SU-DHL-6 (cell line): Measurements from ENCODE around the gene CXCL5.

ENCODE experiments used
- H2AFZ ChIP-seq: fragments of 200-600 bp; sonication (generic); 2 replicates; pipeline ENCODE4 v1.6.1; 2014; ENCODE audit warnings: low read depth, mild to moderate bottlenecking, moderate library complexity, mixed read lengths, antibody characterized with exemption, low read length; ENCODE audit not compliant: severe bottlenecking
- H3F3A ChIP-seq: fragments of 200-600 bp; shearing (Covaris generic); 2 replicates; pipeline ENCODE4 v1.6.0; 2016; ENCODE audit warnings: antibody characterized with exemption, mild to moderate bottlenecking; ENCODE audit not compliant: insufficient read depth
- H3K27ac ChIP-seq: fragments of 200-600 bp; sonication (generic); 2 replicates; pipeline ENCODE4 v1.5.1; 2016; ENCODE audit warnings: low read depth, mild to moderate bottlenecking, low read length, moderate library complexity, mixed read lengths
- H3K27me3 ChIP-seq: fragments of 200-600 bp; sonication (generic), shearing (Covaris generic); 2 replicates; pipeline ENCODE4 v1.6.0; 2014; ENCODE audit warnings: mild to moderate bottlenecking, low read length
- H3K36me3 ChIP-seq: fragments of 200-600 bp; sonication (generic); 2 replicates; pipeline ENCODE4 v1.6.1; 2014; ENCODE audit warnings: mild to moderate bottlenecking, low read length, mixed read lengths
- H3K4me2 ChIP-seq: fragments of 300-600, 200-600 bp; shearing (Covaris generic), sonication (generic); 2 replicates; pipeline ENCODE4 v1.6.0; 2014; ENCODE audit warnings: low read length, low read depth, mild to moderate bottlenecking; ENCODE audit not compliant: poor library complexity, severe bottlenecking
- H3K4me3 ChIP-seq: fragments of 200-600 bp; sonication (generic); 2 replicates; pipeline ENCODE4 v1.5.1; 2014; ENCODE audit warnings: antibody characterized with exemption, low read length, mild to moderate bottlenecking, mixed read lengths; ENCODE audit not compliant: insufficient read depth, poor library complexity, severe bottlenecking
- H3K79me2 ChIP-seq: fragments of 200-600 bp; sonication (generic); 2 replicates; pipeline ENCODE4 v1.6.1; 2014; ENCODE audit warnings: mild to moderate bottlenecking, low read length, moderate library complexity; ENCODE audit not compliant: insufficient read depth
- H3K9ac ChIP-seq: fragments of 200-600 bp; sonication (generic); 2 replicates; pipeline ENCODE4 v1.7.0; 2014; ENCODE audit warnings: mild to moderate bottlenecking, low read length
- H3K9me2 ChIP-seq: fragments of 200-600 bp; sonication (generic); replicated peaks from 2 replicates; pipeline ENCODE4 v1.6.1; 2014; ENCODE audit warnings: low read length; ENCODE audit not compliant: insufficient read depth
- H3K9me3 ChIP-seq: fragments of 200-600 bp; sonication (generic); 2 replicates; pipeline ENCODE4 v1.6.1; 2014; ENCODE audit warnings: low read length, mixed read lengths; ENCODE audit not compliant: insufficient read depth
- H4K20me1 ChIP-seq: fragments of 200-600 bp; sonication (generic); 2 replicates; pipeline ENCODE4 v1.6.1; 2014; ENCODE audit warnings: low read depth, mild to moderate bottlenecking, antibody characterized with exemption, low read length, moderate library complexity, mixed read lengths
- CTCF ChIP-seq: fragments of 200-600 bp; sonication (generic); IDR thresholded peaks from one replicate; pipeline ENCODE4 v1.5.1; 2017; ENCODE audit warnings: antibody characterized with exemption, mild to moderate bottlenecking, low read length, moderate library complexity; ENCODE audit not compliant: insufficient read depth, poor library complexity, severe bottlenecking
- EZH2phosphoT487 ChIP-seq: fragments of 200-600 bp; sonication (generic), shearing (Covaris generic); conservative IDR thresholded peaks from 2 replicates; pipeline ENCODE4 v1.6.1; 2018; ENCODE audit warnings: mild to moderate bottlenecking, antibody characterized with exemption, low read length, moderate library complexity, mixed read lengths

The CXCL5 gene

DNA sequence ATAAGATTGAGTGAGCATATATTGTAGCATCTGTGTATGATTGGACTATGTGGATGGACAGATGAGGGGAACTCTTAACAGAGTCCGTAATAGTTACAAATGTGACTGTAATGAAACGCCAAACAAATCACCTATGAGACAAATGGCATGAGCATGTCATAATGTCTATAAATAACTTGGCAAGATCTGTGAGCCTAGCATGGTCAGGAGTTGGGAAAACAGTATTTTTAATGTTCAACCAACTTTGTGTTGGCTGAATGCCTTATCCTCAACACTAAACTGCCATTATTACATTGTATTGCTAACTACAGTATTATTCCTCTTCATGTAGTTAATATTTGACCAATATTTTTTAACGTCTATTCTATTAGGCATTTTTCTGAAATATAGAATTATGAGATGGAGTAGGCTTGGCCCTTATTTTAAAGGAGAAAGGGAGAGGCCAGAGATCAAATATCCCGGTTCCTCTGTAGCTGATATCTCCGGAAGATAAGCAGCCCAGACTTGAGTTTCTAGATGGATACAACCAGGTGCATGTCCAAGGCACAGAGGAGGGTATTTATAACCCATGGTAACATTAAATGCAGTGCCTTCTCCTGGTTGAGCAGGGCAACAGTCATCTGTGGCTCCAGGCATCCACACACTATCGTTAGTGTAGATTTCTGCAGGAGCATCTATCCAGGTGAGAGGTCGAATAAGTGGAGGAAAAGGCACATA, 49.3 kb downstream of the CXCL5 start:
- Histone ChIP-seq H3K36me3 (no peaks in the 10 kb centered on the region), H3K27ac (no peak overlapping the region), H2AFZ (no peak overlapping the region), H3K4me3 (no peak overlapping the region), H3K4me2 (no peak overlapping the region), H3K27me3 (no peaks in the 10 kb centered on the region), H3K9me3 (no peaks in the 10 kb centered on the region), H3K9me2 (no peaks in the 10 kb centered on the region), H3K79me2 (no peaks in the 10 kb centered on the region), H4K20me1 (no peaks in the 10 kb centered on the region), H3F3A (no peaks in the 10 kb centered on the region), H3K9ac (no peak overlapping the region)
- no peak for TF ChIP-seq CTCF
- TF ChIP-seq EZH2phosphoT487, result no peak

GRCh38 chr4:73948291-73948690, 50.2 kb downstream of the CXCL5 start:
- TF ChIP-seq EZH2phosphoT487, result no peak
- TF ChIP-seq CTCF, result no peak
- Histone ChIP-seq H3K27me3 (no peaks in the 10 kb centered on the region), H3K4me3 (no peak overlapping the region), H3K27ac (no peak overlapping the region), H3K9me2 (no peaks in the 10 kb centered on the region), H3K79me2 (no peaks in the 10 kb centered on the region), H3K9ac (no peak overlapping the region), H3K36me3 (no peaks in the 10 kb centered on the region), H3K4me2 (no peak overlapping the region), H3F3A (no peaks in the 10 kb centered on the region), H4K20me1 (no peaks in the 10 kb centered on the region), H3K9me3 (no peaks in the 10 kb centered on the region), H2AFZ (no peak overlapping the region)

GRCh38 chr4:73947239-73947985, 51.1 kb downstream of the CXCL5 start:
- H3K79me2 ChIP-seq, result no peaks in the 10 kb centered on the region
- no peak overlapping the region for H3K9ac ChIP-seq
- H2AFZ ChIP-seq, result no peak overlapping the region
- no peaks in the 10 kb centered on the region for H3K27me3 ChIP-seq
- no peaks in the 10 kb centered on the region for H3K36me3 ChIP-seq
- no peaks in the 10 kb centered on the region for H4K20me1 ChIP-seq
- TF ChIP-seq CTCF, result no peak
- TF ChIP-seq EZH2phosphoT487, result no peak
- no peaks in the 10 kb centered on the region for H3K9me3 ChIP-seq
- H3K4me2 ChIP-seq, result no peak overlapping the region
- H3F3A ChIP-seq, result no peaks in the 10 kb centered on the region
- H3K9me2 ChIP-seq, result no peaks in the 10 kb centered on the region
- H3K4me3 ChIP-seq, result no peak overlapping the region
- no peak overlapping the region for H3K27ac ChIP-seq
